Activated T-cell treated with anti-CD3 and anti-CD28 coated beads, Interleukin-2, amount 50 U/mL, for 4 hours (primary cell): ENCODE measurements around the gene DBH. TPM values are rescaled to one million over a fixed set of nuclear protein-coding genes. Genes with fewer than 3 reads are reported as not detected.

Experiments used
- ATAC-seq, 2 donors: fragments of 200-7000 bp; cut with Tn5 transposase; one replicate each; pipeline ENCODE4 v1.10.0; 2021
- DNase-seq: peaks from one replicate; pipeline ENCODE4 v3.0.0-alpha.2; 2020
- H3K27me3 Mint-ChIP-seq: one replicate; pipeline ENCODE4 v1.8.0; 2021; ENCODE audit warnings: low read depth, mixed read lengths
- H3K36me3 Mint-ChIP-seq: one replicate; pipeline ENCODE4 v1.8.0; 2022; ENCODE audit warnings: mixed read lengths; ENCODE audit not compliant: insufficient read depth
- H3K4me1 Mint-ChIP-seq: one replicate; pipeline ENCODE4 v1.8.0; 2021; ENCODE audit warnings: low read depth, mixed read lengths
- H3K4me3 Mint-ChIP-seq: one replicate; pipeline ENCODE4 v1.8.0; 2021; ENCODE audit warnings: mild to moderate bottlenecking, moderate library complexity, mixed read lengths
- H3K9me3 Mint-ChIP-seq: one replicate; pipeline ENCODE4 v1.8.0; 2021; ENCODE audit warnings: mixed read lengths
- total RNA-seq, 3 donors: library from RNA; stranded (reverse); gene quantifications; one replicate each; pipeline ENCODE4 v1.2.1, GENCODE V29; 2021

DBH gene
- total RNA-seq, 3 donors from 2014 or later, result not detected

DNA sequence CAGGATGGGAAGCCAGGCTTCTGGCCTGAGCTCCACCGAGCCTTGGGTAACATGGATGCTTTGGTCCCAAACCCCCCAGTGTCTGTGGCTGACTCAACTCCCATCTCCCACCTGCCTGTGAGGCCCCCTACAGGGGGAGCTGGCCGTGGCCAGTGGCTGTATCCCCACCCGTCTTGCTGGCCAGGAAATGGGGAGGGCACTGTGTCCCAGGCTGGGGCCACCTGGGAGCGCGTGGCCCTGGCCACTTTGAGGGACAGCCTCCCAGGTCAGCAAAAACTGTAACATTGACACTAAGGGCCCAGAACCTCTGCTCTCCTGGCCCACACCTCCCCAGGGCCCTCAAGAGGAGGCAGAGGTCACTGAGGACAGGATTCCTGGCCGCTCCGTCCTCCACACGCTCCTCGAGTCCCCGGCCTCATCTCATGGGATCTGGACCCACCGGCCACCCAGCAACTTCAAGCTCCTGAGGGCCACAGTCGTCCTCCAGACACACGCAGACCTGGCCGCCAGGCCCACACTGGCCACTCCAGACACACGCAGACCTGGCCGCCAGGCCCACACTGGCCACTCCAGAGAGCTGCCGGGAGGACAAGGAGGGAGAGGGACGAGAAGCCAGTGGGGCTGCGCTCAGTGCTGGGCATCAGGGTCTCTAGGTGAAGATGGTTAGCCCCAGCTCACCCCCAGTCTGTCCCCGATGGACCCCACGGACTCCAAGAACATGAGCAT, 44.2 kb downstream of the DBH start:
- no peak for ATAC-seq
- H3K36me3 Mint-ChIP-seq, result no peaks in the 10 kb centered on the region
- no peak overlapping the region for H3K4me3 Mint-ChIP-seq
- H3K4me1 Mint-ChIP-seq, result peaks cover 56% of the 10 kb centered on the region
- no peak for DNase-seq
- H3K27me3 Mint-ChIP-seq, result no peaks in the 10 kb centered on the region
- H3K9me3 Mint-ChIP-seq, result no peaks in the 10 kb centered on the region

GRCh38 chr9:133680976-133681657, 45.0 kb downstream of the DBH start:
- Mint-ChIP-seq H3K27me3 (no peaks in the 10 kb centered on the region), H3K4me3 (no peak overlapping the region), H3K9me3 (no peaks in the 10 kb centered on the region), H3K36me3 (no peaks in the 10 kb centered on the region), H3K4me1 (peaks cover 49% of the 10 kb centered on the region)
- DNase-seq (no peak), ATAC-seq (no peak)

DNA sequence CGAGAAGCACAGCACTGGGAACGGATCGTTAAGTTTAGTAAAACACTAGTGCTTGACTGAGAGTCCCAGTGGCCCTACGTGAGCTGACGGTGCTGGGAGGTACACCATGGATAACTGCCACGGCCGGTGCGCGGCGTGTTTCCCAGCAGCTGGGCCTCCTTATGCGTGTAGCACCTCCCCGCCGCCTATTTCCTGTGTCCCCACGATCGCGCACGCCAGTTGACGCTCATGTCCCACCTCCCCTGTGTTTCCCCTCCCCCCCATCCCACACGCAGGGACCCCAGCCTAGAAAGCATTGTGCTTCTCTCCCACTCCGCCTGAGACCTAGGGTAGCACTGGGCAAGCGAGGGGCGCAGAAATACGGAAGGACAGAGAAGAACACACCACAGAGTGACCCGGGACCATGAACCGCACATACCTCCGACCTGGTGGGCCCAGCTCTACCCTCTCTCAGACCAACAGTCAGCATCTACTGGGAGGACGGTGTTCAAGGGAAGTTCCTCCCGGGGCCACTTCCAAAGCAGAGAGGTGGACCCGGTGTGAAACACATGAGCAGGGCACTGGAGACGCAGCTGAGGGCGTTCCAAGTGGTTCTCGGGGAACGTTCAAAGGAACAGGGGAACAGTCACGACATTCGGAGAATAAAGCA, 45.6 kb downstream of the DBH start:
- DNase-seq (no peak), ATAC-seq (no peak)
- Mint-ChIP-seq H3K36me3 (no peaks in the 10 kb centered on the region), H3K4me1 (peaks cover 44% of the 10 kb centered on the region), H3K9me3 (no peaks in the 10 kb centered on the region), H3K4me3 (no peak overlapping the region), H3K27me3 (no peaks in the 10 kb centered on the region)

- Mint-ChIP-seq H3K4me3 (peak overlapping the region; percentile 72), H3K9me3 (no peaks in the 10 kb centered on the region), H3K27me3 (no peaks in the 10 kb centered on the region), H3K36me3 (no peaks in the 10 kb centered on the region), H3K4me1 (peaks cover 33% of the 10 kb centered on the region)
- DNase-seq, result no peak
- ATAC-seq, result no peak
Observed at GRCh38 chr9:133682818-133683585, 46.8 kb downstream of the DBH start.

DNA sequence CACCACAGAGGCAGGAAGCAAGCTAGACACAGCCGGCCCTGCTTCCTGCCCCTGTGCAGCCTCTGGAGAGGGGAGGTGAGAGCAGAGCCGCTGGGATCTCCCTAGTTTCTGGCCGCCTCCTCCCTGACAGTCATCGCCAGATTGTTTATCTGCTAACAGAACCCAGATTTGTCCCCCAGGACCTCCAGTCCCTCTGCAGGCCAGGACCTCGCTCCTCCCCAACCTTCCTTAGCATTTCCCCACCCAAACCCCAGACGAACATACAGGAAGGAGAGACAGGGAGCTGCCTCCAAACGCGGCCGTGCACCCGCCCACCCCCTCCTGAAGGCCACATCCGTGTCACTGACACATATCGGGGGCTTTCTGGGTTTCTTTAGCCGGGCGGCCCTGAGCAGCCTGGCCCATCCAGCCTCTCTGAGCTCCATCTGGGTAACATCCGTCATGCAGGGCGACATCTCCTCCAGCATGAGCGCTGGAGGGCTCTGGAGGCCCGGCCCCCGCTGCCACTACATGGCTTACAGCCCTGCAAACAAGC, 47.5 kb downstream of the DBH start:
- Mint-ChIP-seq H3K36me3 (no peaks in the 10 kb centered on the region), H3K4me3 (peak overlapping the region; percentile 72), H3K9me3 (no peaks in the 10 kb centered on the region), H3K27me3 (no peaks in the 10 kb centered on the region), H3K4me1 (peaks cover 28% of the 10 kb centered on the region)
- DNase-seq (peak; percentile 53), ATAC-seq (peak; percentile 85)

- Mint-ChIP-seq H3K27me3 (no peaks in the 10 kb centered on the region), H3K9me3 (no peaks in the 10 kb centered on the region), H3K4me1 (peaks cover 26% of the 10 kb centered on the region), H3K4me3 (peak overlapping the region; percentile 72), H3K36me3 (no peaks in the 10 kb centered on the region)
- ATAC-seq (peak; percentile 20 to 26), DNase-seq (no peak)
Observed at GRCh38 chr9:133684121-133684935, 48.2 kb downstream of the DBH start.

DNA sequence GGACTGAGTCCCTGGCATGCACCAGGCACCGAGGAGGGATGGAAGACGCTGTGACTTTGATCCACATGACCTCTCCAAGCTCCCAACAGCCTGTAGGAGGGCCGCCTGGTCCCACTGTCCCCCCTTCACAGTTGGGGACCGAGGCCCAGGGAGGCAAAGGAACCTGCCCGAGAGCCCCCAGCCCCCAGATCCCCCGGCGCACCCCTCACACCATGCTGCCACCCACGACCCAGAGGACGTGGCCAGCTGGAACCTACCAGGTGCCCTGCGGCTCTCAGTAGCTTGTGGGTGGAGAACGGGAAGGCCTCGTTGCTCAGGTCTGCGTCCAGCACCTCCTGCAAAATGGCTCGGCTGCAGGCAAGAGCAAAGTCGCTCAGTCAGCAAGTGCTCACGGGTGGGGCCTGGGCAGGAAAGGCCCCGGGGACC, 48.8 kb downstream of the DBH start:
- ATAC-seq, result no peak
- H3K36me3 Mint-ChIP-seq, result no peaks in the 10 kb centered on the region
- H3K4me1 Mint-ChIP-seq, result peaks cover 26% of the 10 kb centered on the region
- no peaks in the 10 kb centered on the region for H3K27me3 Mint-ChIP-seq
- H3K4me3 Mint-ChIP-seq, result no peak overlapping the region
- DNase-seq, result no peak
- no peaks in the 10 kb centered on the region for H3K9me3 Mint-ChIP-seq

GRCh38 chr9:133685653-133686609, 49.8 kb downstream of the DBH start:
- H3K36me3 Mint-ChIP-seq, result no peaks in the 10 kb centered on the region
- DNase-seq (no peak), ATAC-seq (no peak)
- H3K4me3 Mint-ChIP-seq, result no peak overlapping the region
- H3K4me1 Mint-ChIP-seq, result peaks cover 26% of the 10 kb centered on the region
- no peaks in the 10 kb centered on the region for H3K27me3 Mint-ChIP-seq
- no peaks in the 10 kb centered on the region for H3K9me3 Mint-ChIP-seq

DNA sequence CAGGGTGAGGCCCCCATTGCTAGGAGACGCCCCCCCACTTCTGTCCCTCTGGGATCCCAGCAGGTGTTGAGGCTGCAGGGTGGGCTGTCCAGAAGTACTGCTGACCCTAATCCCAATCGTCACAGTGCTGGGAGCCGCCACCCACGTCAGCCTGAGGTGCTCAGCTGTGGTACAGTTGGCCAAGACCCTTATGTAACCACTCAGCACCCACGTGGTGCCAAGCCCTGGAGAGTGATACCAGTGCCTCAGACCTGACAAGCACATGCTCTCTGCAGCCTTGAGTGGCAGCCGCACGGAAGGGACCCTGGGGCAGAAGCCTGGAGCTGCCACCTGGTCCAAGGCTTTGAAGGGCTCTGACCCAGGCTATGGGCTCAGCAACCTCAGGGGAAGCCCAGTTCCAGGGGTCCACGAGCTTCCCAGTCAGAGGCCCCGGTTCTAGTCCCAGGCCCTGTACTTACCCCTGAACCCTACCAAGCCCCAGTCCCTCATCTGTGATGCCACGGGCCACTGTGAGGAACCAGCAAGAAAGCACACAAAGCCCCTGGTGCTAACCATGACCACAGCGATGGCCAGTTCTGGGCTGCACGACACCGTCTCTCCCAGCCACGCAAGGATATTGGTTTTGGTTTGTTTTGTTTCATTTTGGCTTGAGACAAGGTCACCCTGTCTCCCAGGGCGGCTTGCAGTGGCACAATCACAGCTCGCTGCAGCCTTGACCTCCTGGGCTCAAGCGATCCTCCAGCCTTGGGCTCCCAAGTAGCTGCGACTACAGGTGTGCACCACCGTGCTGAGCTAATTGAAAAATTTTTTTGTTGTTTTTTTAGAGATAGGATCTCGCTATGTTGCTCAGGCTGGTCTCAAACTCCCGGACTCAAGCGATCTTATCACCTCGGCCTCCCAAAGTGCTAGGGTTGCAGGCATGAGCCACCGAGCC, 50.7 kb downstream of the DBH start:
- H3K4me1 Mint-ChIP-seq, result peaks cover 24% of the 10 kb centered on the region
- H3K27me3 Mint-ChIP-seq, result no peaks in the 10 kb centered on the region
- DNase-seq, result no peak
- H3K9me3 Mint-ChIP-seq, result no peaks in the 10 kb centered on the region
- ATAC-seq, result no peak
- no peak overlapping the region for H3K4me3 Mint-ChIP-seq
- no peaks in the 10 kb centered on the region for H3K36me3 Mint-ChIP-seq

- ATAC-seq (no peak), DNase-seq (no peak)
- Mint-ChIP-seq H3K27me3 (no peaks in the 10 kb centered on the region), H3K36me3 (no peaks in the 10 kb centered on the region), H3K4me3 (no peak overlapping the region), H3K4me1 (peaks cover 18% of the 10 kb centered on the region), H3K9me3 (no peaks in the 10 kb centered on the region)
Observed at GRCh38 chr9:133687856-133688761, 51.9 kb downstream of the DBH start.

DNA sequence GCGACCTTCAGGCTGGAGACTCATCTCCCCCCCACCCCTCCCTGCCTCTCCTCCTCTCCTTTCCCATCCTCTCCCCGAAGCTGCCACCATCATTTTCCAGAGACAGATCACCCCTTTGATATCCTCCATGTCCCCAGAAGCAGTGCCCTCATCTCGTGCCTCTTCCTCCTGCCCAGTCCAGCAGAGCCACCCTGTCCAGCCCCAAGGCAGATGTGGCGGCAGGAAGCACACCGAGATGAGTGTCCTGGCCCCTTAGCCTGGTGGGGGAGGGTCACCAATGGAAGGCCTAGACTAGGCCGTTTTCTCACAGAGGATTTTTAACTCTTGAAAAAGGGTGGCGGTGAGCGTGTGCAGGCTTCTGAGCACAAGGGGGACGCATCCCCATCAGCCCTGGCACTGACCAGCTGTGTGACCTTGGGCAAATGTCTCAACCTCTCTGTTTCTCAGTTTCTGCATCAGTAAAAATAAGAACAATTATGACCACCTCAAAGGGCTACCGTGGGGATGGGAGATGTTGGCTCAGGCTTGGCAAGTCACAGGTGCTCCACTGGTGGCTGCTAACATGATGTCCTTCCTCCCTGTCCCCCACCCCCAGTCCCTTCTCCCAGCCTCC, 53.1 kb downstream of the DBH start:
- no peak overlapping the region for H3K4me3 Mint-ChIP-seq
- no peaks in the 10 kb centered on the region for H3K36me3 Mint-ChIP-seq
- H3K27me3 Mint-ChIP-seq, result no peaks in the 10 kb centered on the region
- no peak for ATAC-seq
- H3K4me1 Mint-ChIP-seq, result peaks cover 7% of the 10 kb centered on the region
- H3K9me3 Mint-ChIP-seq, result no peaks in the 10 kb centered on the region
- DNase-seq, result no peak
